GM23338 (cell line): Measurements from ENCODE around the gene DAPK1. TPM values are rescaled to one million over a fixed set of nuclear protein-coding genes. Genes with fewer than 3 reads are reported as not detected.

Source experiments
- ATAC-seq: fragments of 200-7000 bp; cut with Tn5 transposase; 3 replicates; pipeline ENCODE4 v1.9.1; 2020
- DNase-seq: peaks from one replicate; pipeline ENCODE4 v3.0.0-alpha.2; 2015; ENCODE audit warnings: low spot score
- H2AFZ ChIP-seq: fragments of 200-600 bp; sonication (generic); 2 replicates; pipeline ENCODE4 v1.8.0; 2016; ENCODE audit warnings: antibody characterized with exemption, mild to moderate bottlenecking, moderate library complexity
- H3F3A ChIP-seq: fragments of 200-600 bp; sonication (generic); replicated peaks from 2 replicates; pipeline ENCODE4 v1.8.0; 2017; ENCODE audit warnings: antibody characterized with exemption, mixed run types, low read depth
- H3K27ac ChIP-seq: fragments of 200-600 bp; sonication (generic); 2 replicates; pipeline ENCODE4 v1.6.1; 2016; ENCODE audit warnings: low read depth
- H3K27me3 ChIP-seq: fragments of 200-600 bp; sonication (generic); 2 replicates; pipeline ENCODE4 v1.8.0; 2016; ENCODE audit warnings: mild to moderate bottlenecking, mixed run types, moderate library complexity; ENCODE audit not compliant: insufficient read depth
- H3K36me3 ChIP-seq: fragments of 200-600 bp; sonication (generic); 2 replicates; pipeline ENCODE4 v1.8.0; 2016; ENCODE audit warnings: mild to moderate bottlenecking; ENCODE audit not compliant: insufficient read depth
- H3K4me1 ChIP-seq: fragments of 200-600 bp; sonication (generic); 2 replicates; pipeline ENCODE4 v1.8.0; 2016; ENCODE audit warnings: mild to moderate bottlenecking, moderate library complexity; ENCODE audit not compliant: insufficient read depth
- H3K4me2 ChIP-seq: fragments of 200-600 bp; sonication (generic); 2 replicates; pipeline ENCODE4 v1.7.1; 2017; ENCODE audit warnings: mixed run types
- H3K4me3 ChIP-seq: fragments of 200-600 bp; sonication (generic); 2 replicates; pipeline ENCODE4 v1.6.1; 2016; ENCODE audit warnings: mixed run types
- H3K79me2 ChIP-seq: fragments of 200-600 bp; sonication (generic); replicated peaks from 2 replicates; pipeline ENCODE4 v1.8.0; 2017; ENCODE audit warnings: mild to moderate bottlenecking; ENCODE audit not compliant: insufficient read depth
- H3K9me2 ChIP-seq: fragments of 200-600 bp; sonication (generic); 2 replicates; pipeline ENCODE4 v1.8.0; 2017; ENCODE audit not compliant: insufficient read depth
- H4K20me1 ChIP-seq: fragments of 200-600 bp; sonication (generic); replicated peaks from 2 replicates; pipeline ENCODE4 v1.8.0; 2017; ENCODE audit warnings: mild to moderate bottlenecking; ENCODE audit not compliant: insufficient read depth
- H3K27ac Mint-ChIP-seq: 2 replicates; pipeline ENCODE4 v1.8.0; 2020; ENCODE audit warnings: inconsistent platforms, mild to moderate bottlenecking, moderate library complexity, mixed read lengths
- H3K27me3 Mint-ChIP-seq: 3 replicates; pipeline ENCODE4 v1.8.0; 2022; ENCODE audit warnings: low read depth, mild to moderate bottlenecking, moderate library complexity, mixed read lengths, inconsistent platforms; ENCODE audit not compliant: insufficient read depth, poor library complexity
- H3K36me3 Mint-ChIP-seq: 3 replicates; pipeline ENCODE4 v1.8.0; 2021; ENCODE audit warnings: low read depth, mild to moderate bottlenecking, inconsistent platforms, moderate library complexity, mixed read lengths
- H3K4me1 Mint-ChIP-seq: 3 replicates; pipeline ENCODE4 v1.8.0; 2020; ENCODE audit warnings: mild to moderate bottlenecking, inconsistent platforms, mixed read lengths
- H3K4me3 Mint-ChIP-seq: 3 replicates; pipeline ENCODE4 v1.8.0; 2021; ENCODE audit warnings: moderate library complexity, mild to moderate bottlenecking, inconsistent platforms, mixed read lengths
- H3K9me3 Mint-ChIP-seq: 3 replicates; pipeline ENCODE4 v1.8.0; 2020; ENCODE audit warnings: moderate library complexity, mild to moderate bottlenecking, inconsistent platforms, mixed read lengths
- CREB1 ChIP-seq: fragments of 250-450 bp; sonication (Bioruptor Pico); IDR thresholded peaks from 2 replicates; pipeline ENCODE4 v1.5.0; 2020; ENCODE audit warnings: low read depth, mild to moderate bottlenecking, moderate library complexity
- EZH2 ChIP-seq: fragments of 200-600 bp; sonication (generic); IDR thresholded peaks from one replicate; pipeline ENCODE4 v1.8.0; 2017; ENCODE audit warnings: antibody characterized with exemption, mild to moderate bottlenecking, low read depth; ENCODE audit not compliant: unreplicated experiment
- EZH2phosphoT487 ChIP-seq: fragments of 200-600 bp; sonication (generic); IDR thresholded peaks from one replicate; pipeline ENCODE4 v1.8.1; 2018; ENCODE audit warnings: antibody characterized with exemption; ENCODE audit not compliant: unreplicated experiment
- JUNB ChIP-seq: IDR thresholded peaks from one replicate; pipeline ENCODE4 v1.6.1; 2016; ENCODE audit warnings: antibody characterized with exemption; ENCODE audit not compliant: unreplicated experiment
- NANOG ChIP-seq: IDR thresholded peaks from 2 replicates; pipeline ENCODE4 v1.6.1; 2016; ENCODE audit warnings: antibody characterized with exemption, borderline replicate concordance
- POLR2AphosphoS5 ChIP-seq: IDR thresholded peaks from 2 replicates; pipeline ENCODE4 v1.6.1; 2016; ENCODE audit warnings: antibody characterized with exemption, low read depth
- STAT1 ChIP-seq: IDR thresholded peaks from one replicate; pipeline ENCODE4 v1.6.1; 2016; ENCODE audit warnings: antibody characterized with exemption; ENCODE audit not compliant: unreplicated experiment
- ZNF114 ChIP-seq: fragments of 250-450 bp; sonication (Bioruptor Pico); IDR thresholded peaks from 2 replicates; pipeline ENCODE4 v1.5.0; 2020; ENCODE audit warnings: mild to moderate bottlenecking, moderate library complexity
- ZNF331 ChIP-seq: fragments of 250-450 bp; sonication (Bioruptor Pico); IDR thresholded peaks from 2 replicates; pipeline ENCODE4 v1.5.0; 2020; ENCODE audit warnings: low read depth, mild to moderate bottlenecking, moderate library complexity
- polyA plus RNA-seq: library from polyadenylated mRNA; unstranded; fragments of >200 nt; fragmentation: Nextera tagmentation; extraction: Ambion mirVana; gene quantifications from 2 replicates; pipeline ENCODE4 v1.2.1, GENCODE V29; 2016
- total RNA-seq: library from RNA; depleted of rRNA; stranded (reverse); fragments of >200 nt; shearing (Covaris generic); gene quantifications from 2 replicates; pipeline ENCODE4 v1.2.3, GENCODE V29; 2014
- TF ChIP-seq, protein P1 (sequence below): IDR thresholded peaks from 2 replicates; pipeline ENCODE4 v1.6.1; 2016; ENCODE audit warnings: antibody characterized with exemption
- TF ChIP-seq, protein P2 (sequence below): IDR thresholded peaks from one replicate; pipeline ENCODE4 v1.6.1; 2018; ENCODE audit warnings: antibody characterized with exemption; ENCODE audit not compliant: unreplicated experiment
- TF ChIP-seq, protein P3 (sequence below), 2 experiments: fragments of 200-600 bp in 1 of 2; sonication (generic) in 1 of 2; conservative IDR thresholded peaks; 2 replicates each; pipeline versions ENCODE4 v1.5.1 to v1.6.1; 2016 to 2017; ENCODE audit warnings: antibody characterized with exemption in 2 of 2, low read depth in 2 of 2, mild to moderate bottlenecking in 2 of 2, moderate library complexity in 1 of 2

DAPK1 gene
- total and polyA plus RNA-seq, 2 experiments from 2014 or later: 37.0 to 134 TPM

DNA sequence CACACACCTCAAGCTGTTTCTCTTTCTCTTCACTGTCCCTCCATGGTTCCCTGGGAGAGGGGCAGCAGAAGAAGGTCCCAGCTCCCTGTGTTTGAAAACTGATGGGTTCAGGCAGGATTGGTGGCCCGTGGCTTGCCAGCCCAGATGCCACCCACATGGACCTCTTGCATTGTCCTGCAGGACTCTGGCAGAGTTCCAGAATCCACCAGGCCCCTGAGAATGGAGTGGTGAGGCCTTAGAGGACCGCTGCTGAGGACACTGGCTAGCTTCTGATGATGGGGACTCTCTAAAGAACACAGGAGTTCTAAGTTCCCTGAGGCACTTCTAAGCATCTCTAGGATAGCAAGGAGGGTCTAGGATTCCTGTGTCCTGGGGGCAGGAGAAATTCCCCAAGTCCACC, 253.1 kb downstream of the DAPK1 start:
- H3K79me2 ChIP-seq: no peaks in the 10 kb centered on the region
- H3K4me1 Mint-ChIP-seq: peaks cover 16% of the 10 kb centered on the region
- no peaks in the 10 kb centered on the region for H3K36me3 Mint-ChIP-seq
- no peaks in the 10 kb centered on the region for H3K9me2 ChIP-seq
- no peak for DNase-seq
- no peak overlapping the region for H3K4me3 ChIP-seq
- TF ChIP-seq, protein P1, sequence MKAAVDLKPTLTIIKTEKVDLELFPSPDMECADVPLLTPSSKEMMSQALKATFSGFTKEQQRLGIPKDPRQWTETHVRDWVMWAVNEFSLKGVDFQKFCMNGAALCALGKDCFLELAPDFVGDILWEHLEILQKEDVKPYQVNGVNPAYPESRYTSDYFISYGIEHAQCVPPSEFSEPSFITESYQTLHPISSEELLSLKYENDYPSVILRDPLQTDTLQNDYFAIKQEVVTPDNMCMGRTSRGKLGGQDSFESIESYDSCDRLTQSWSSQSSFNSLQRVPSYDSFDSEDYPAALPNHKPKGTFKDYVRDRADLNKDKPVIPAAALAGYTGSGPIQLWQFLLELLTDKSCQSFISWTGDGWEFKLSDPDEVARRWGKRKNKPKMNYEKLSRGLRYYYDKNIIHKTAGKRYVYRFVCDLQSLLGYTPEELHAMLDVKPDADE: no peak
- H3K4me2 ChIP-seq: no peak overlapping the region
- H3K27ac Mint-ChIP-seq: no peak overlapping the region
- H3K4me3 Mint-ChIP-seq: no peak overlapping the region
- no peaks in the 10 kb centered on the region; the same call in 1 of the 2 replicates for H3K36me3 ChIP-seq
- H3K27me3 ChIP-seq: no peaks in the 10 kb centered on the region
- no peaks in the 10 kb centered on the region for H3F3A ChIP-seq
- ATAC-seq: no peak
- H3K27me3 Mint-ChIP-seq: peaks cover 3% of the 10 kb centered on the region
- H3K9me3 Mint-ChIP-seq: peaks cover 9% of the 10 kb centered on the region
- H3K4me1 ChIP-seq: no peaks in the 10 kb centered on the region
- no peak overlapping the region for H2AFZ ChIP-seq
- no peaks in the 10 kb centered on the region for H4K20me1 ChIP-seq
- H3K27ac ChIP-seq: no peak overlapping the region

DNA sequence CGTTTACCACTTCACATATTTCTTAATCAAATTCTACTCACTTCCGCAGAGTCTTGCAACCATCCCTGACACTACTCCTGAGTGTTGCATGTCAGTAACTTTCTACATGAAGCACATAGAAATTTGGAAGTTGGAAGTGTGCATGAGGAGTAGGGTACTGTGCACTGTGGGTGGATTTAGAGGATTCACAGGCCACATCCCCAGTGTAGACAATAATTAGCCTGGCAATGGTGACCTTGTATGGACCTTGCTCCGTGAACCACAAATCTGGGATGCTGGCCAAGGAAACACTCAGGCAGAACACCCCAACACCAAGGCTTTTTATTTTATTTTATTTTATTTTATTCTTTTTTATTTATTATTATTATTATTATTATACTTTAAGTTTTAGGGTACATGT, 253.8 kb downstream of the DAPK1 start:
- H3K9me3 Mint-ChIP-seq: peaks cover 9% of the 10 kb centered on the region
- no peak overlapping the region for H3K4me2 ChIP-seq
- no peak overlapping the region for H3K4me3 ChIP-seq
- no peaks in the 10 kb centered on the region for H3K4me1 ChIP-seq
- DNase-seq (no peak), ATAC-seq (no peak)
- H3K27ac Mint-ChIP-seq: no peak overlapping the region
- no peaks in the 10 kb centered on the region for H3K36me3 Mint-ChIP-seq
- H3K27ac ChIP-seq: no peak overlapping the region
- no peaks in the 10 kb centered on the region; the same call in 1 of the 2 replicates for H3K36me3 ChIP-seq
- H3F3A ChIP-seq: no peaks in the 10 kb centered on the region
- H3K27me3 ChIP-seq: no peaks in the 10 kb centered on the region
- peaks cover 3% of the 10 kb centered on the region for H3K27me3 Mint-ChIP-seq
- no peaks in the 10 kb centered on the region for H4K20me1 ChIP-seq
- H2AFZ ChIP-seq: no peak overlapping the region
- no peaks in the 10 kb centered on the region for H3K9me2 ChIP-seq
- H3K79me2 ChIP-seq: no peaks in the 10 kb centered on the region
- H3K4me1 Mint-ChIP-seq: peaks cover 16% of the 10 kb centered on the region
- no peak overlapping the region for H3K4me3 Mint-ChIP-seq
- TF ChIP-seq, protein P2, sequence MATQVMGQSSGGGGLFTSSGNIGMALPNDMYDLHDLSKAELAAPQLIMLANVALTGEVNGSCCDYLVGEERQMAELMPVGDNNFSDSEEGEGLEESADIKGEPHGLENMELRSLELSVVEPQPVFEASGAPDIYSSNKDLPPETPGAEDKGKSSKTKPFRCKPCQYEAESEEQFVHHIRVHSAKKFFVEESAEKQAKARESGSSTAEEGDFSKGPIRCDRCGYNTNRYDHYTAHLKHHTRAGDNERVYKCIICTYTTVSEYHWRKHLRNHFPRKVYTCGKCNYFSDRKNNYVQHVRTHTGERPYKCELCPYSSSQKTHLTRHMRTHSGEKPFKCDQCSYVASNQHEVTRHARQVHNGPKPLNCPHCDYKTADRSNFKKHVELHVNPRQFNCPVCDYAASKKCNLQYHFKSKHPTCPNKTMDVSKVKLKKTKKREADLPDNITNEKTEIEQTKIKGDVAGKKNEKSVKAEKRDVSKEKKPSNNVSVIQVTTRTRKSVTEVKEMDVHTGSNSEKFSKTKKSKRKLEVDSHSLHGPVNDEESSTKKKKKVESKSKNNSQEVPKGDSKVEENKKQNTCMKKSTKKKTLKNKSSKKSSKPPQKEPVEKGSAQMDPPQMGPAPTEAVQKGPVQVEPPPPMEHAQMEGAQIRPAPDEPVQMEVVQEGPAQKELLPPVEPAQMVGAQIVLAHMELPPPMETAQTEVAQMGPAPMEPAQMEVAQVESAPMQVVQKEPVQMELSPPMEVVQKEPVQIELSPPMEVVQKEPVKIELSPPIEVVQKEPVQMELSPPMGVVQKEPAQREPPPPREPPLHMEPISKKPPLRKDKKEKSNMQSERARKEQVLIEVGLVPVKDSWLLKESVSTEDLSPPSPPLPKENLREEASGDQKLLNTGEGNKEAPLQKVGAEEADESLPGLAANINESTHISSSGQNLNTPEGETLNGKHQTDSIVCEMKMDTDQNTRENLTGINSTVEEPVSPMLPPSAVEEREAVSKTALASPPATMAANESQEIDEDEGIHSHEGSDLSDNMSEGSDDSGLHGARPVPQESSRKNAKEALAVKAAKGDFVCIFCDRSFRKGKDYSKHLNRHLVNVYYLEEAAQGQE: no peak
- TF ChIP-seq NANOG (no peak), EZH2 (no peak), JUNB (no peak), CREB1 (CRISPR knock-in tag) (no peak), STAT1 (no peak), POLR2AphosphoS5 (no peak), ZNF331 (no peak), EZH2phosphoT487 (no peak), ZNF114 (CRISPR knock-in tag) (no peak)
- TF ChIP-seq, protein P3, sequence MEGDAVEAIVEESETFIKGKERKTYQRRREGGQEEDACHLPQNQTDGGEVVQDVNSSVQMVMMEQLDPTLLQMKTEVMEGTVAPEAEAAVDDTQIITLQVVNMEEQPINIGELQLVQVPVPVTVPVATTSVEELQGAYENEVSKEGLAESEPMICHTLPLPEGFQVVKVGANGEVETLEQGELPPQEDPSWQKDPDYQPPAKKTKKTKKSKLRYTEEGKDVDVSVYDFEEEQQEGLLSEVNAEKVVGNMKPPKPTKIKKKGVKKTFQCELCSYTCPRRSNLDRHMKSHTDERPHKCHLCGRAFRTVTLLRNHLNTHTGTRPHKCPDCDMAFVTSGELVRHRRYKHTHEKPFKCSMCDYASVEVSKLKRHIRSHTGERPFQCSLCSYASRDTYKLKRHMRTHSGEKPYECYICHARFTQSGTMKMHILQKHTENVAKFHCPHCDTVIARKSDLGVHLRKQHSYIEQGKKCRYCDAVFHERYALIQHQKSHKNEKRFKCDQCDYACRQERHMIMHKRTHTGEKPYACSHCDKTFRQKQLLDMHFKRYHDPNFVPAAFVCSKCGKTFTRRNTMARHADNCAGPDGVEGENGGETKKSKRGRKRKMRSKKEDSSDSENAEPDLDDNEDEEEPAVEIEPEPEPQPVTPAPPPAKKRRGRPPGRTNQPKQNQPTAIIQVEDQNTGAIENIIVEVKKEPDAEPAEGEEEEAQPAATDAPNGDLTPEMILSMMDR (conservative IDR thresholded peaks at IDR 0.05; ENCODE audit: low read depth in 2 of 2): no peak
